Spinal cord (tissue), 10 donors: Measurements from ENCODE around the gene ADAM23. TPM values are rescaled to one million over a fixed set of nuclear protein-coding genes. Genes with fewer than 3 reads are reported as not detected.
A peak's percentile ranks its signal among the peaks of the same experiment; 100 is the strongest.

ENCODE experiments used
- DNase-seq, 6 donors: peaks; one replicate each; pipeline versions ENCODE4 v3.0.0 to v3.0.0-alpha.2; 2013 to 2015; ENCODE audit warnings: low spot score in 6 of 6, low read depth in 4 of 6
- H3K27ac ChIP-seq: one replicate; pipeline ENCODE4 v1.5.1; 2013; ENCODE audit warnings: low read depth, low read length, control low read depth
- H3K27me3 ChIP-seq: one replicate; pipeline ENCODE4 v1.6.1; 2013; ENCODE audit warnings: low read length; ENCODE audit not compliant: control insufficient read depth, insufficient read depth
- H3K36me3 ChIP-seq: one replicate; pipeline ENCODE4 v1.6.1; 2013; ENCODE audit warnings: low read length; ENCODE audit not compliant: control insufficient read depth, insufficient read depth
- H3K4me1 ChIP-seq: one replicate; pipeline ENCODE4 v1.6.1; 2013; ENCODE audit warnings: low read length; ENCODE audit not compliant: control insufficient read depth, insufficient read depth
- H3K4me3 ChIP-seq: one replicate; pipeline ENCODE4 v1.5.1; 2013; ENCODE audit warnings: low read depth, low read length, control low read depth
- H3K9me3 ChIP-seq: one replicate; pipeline ENCODE4 v1.6.1; 2013; ENCODE audit warnings: low read length; ENCODE audit not compliant: control insufficient read depth, insufficient read depth
- WGBS: methylation state at CpG from one replicate; pipeline ENCODE4 v1.1.5; 2013; ENCODE audit warnings: missing lambda C conversion rate; ENCODE audit not compliant: insufficient coverage; 5-methylcytosine and 5-hydroxymethylcytosine counted together
- polyA plus RNA-seq, 2 donors: library from polyadenylated mRNA; unstranded; fragments of 120-200 nt; gene quantifications; one replicate each; pipeline ENCODE4 v1.2.1, GENCODE V29; 2013; ENCODE audit not compliant: insufficient read length in 2 of 2
- total RNA-seq, 2 donors: library from RNA; depleted of rRNA in 1 of 2; stranded (reverse); fragments of 120-200 nt in 1 of 2; fragments of >200 nt in 1 of 2; gene quantifications; one replicate each; pipeline versions ENCODE4 v1.2.3 to v1.2.4, GENCODE V29; 2013 to 2014
- donor health status: healthy.

Gene ADAM23
- total and polyA plus RNA-seq, 4 donors, result 15.7 to 54.3 (median 51.3) TPM

- Histone ChIP-seq H3K9me3 (no peaks in the 10 kb centered on the region), H3K27me3 (no peaks in the 10 kb centered on the region), H3K4me1 (no peaks in the 10 kb centered on the region), H3K36me3 (no peaks in the 10 kb centered on the region), H3K4me3 (no peak overlapping the region), H3K27ac (no peak overlapping the region)
- peak in 1 of 6 donors; percentile 57 for DNase-seq
- WGBS, result 0% methylated on average over 1 of the region's 3 CpGs
These were observed 77.1 kb downstream of the ADAM23 start for GRCh38 chr2:206520450-206520849.

- WGBS, result no CpG with 5 or more reads among the region's 3 CpGs
- Histone ChIP-seq H3K4me3 (no peak overlapping the region), H3K36me3 (no peaks in the 10 kb centered on the region), H3K27ac (no peak overlapping the region), H3K27me3 (no peaks in the 10 kb centered on the region), H3K4me1 (no peaks in the 10 kb centered on the region), H3K9me3 (no peaks in the 10 kb centered on the region)
- peak in 1 of 6 donors; percentile 13 for DNase-seq
These were observed 77.8 kb downstream of the ADAM23 start for GRCh38 chr2:206521115-206521514.

GRCh38 chr2:206521612-206522011, 78.3 kb downstream of the ADAM23 start:
- WGBS, result no CpG with 5 or more reads among the region's 1 CpG
- no peak for DNase-seq
- no peak overlapping the region for H3K4me3 ChIP-seq
- H3K27ac ChIP-seq, result no peak overlapping the region
- no peaks in the 10 kb centered on the region for H3K36me3 ChIP-seq
- no peaks in the 10 kb centered on the region for H3K27me3 ChIP-seq
- H3K4me1 ChIP-seq, result no peaks in the 10 kb centered on the region
- no peaks in the 10 kb centered on the region for H3K9me3 ChIP-seq

GRCh38 chr2:206526416-206526815, 83.1 kb downstream of the ADAM23 start:
- Histone ChIP-seq H3K36me3 (no peaks in the 10 kb centered on the region), H3K4me1 (no peaks in the 10 kb centered on the region), H3K27me3 (no peaks in the 10 kb centered on the region), H3K9me3 (no peaks in the 10 kb centered on the region), H3K4me3 (no peak overlapping the region), H3K27ac (no peak overlapping the region)
- no peak for DNase-seq
- WGBS, result 100% methylated on average over 1 of the region's 1 CpG

GRCh38 chr2:206527153-206527552, 83.8 kb downstream of the ADAM23 start:
- WGBS, result 100% methylated on average over 1 of the region's 2 CpGs
- H3K36me3 ChIP-seq, result no peaks in the 10 kb centered on the region

GRCh38 chr2:206530727-206531126, 87.4 kb downstream of the ADAM23 start:
- no peak overlapping the region for H3K27ac ChIP-seq
- H3K36me3 ChIP-seq, result no peaks in the 10 kb centered on the region
- peak in 2 of 6 donors; percentile 4 to 9 for DNase-seq
- H3K4me3 ChIP-seq, result no peak overlapping the region
- H3K9me3 ChIP-seq, result no peaks in the 10 kb centered on the region
- H3K27me3 ChIP-seq, result no peaks in the 10 kb centered on the region
- no peaks in the 10 kb centered on the region for H3K4me1 ChIP-seq
- WGBS, result no CpG with 5 or more reads among the region's 11 CpGs

More at GRCh38 chr2:206527153-206527552, 83.8 kb downstream of the ADAM23 start:
- Histone ChIP-seq H3K4me1 (no peaks in the 10 kb centered on the region), H3K4me3 (no peak overlapping the region), H3K27me3 (no peaks in the 10 kb centered on the region), H3K27ac (no peak overlapping the region), H3K9me3 (no peaks in the 10 kb centered on the region)
- no peak for DNase-seq

- Histone ChIP-seq H3K4me1 (no peaks in the 10 kb centered on the region), H3K27ac (no peak overlapping the region), H3K9me3 (no peaks in the 10 kb centered on the region), H3K36me3 (no peaks in the 10 kb centered on the region), H3K27me3 (no peaks in the 10 kb centered on the region), H3K4me3 (no peak overlapping the region)
- WGBS, result 52% methylated on average over 2 of the region's 3 CpGs
- DNase-seq, result peak in 2 of 6 donors; percentile 3 to 9
These were observed 88.7 kb downstream of the ADAM23 start for GRCh38 chr2:206531996-206532543.

- Histone ChIP-seq H3K4me3 (no peak overlapping the region), H3K4me1 (no peaks in the 10 kb centered on the region), H3K27ac (no peak overlapping the region), H3K27me3 (no peaks in the 10 kb centered on the region), H3K36me3 (no peaks in the 10 kb centered on the region), H3K9me3 (no peaks in the 10 kb centered on the region)
- DNase-seq, result no peak
- no CpG with 5 or more reads among the region's 1 CpG for WGBS
These were observed 90.6 kb downstream of the ADAM23 start for GRCh38 chr2:206533977-206534376.

GRCh38 chr2:206535260-206535986, 92.1 kb downstream of the ADAM23 start:
- Histone ChIP-seq H3K4me3 (no peak overlapping the region), H3K27me3 (no peaks in the 10 kb centered on the region), H3K4me1 (no peaks in the 10 kb centered on the region), H3K36me3 (no peaks in the 10 kb centered on the region), H3K9me3 (no peaks in the 10 kb centered on the region), H3K27ac (no peak overlapping the region)
- DNase-seq, result no peak
- WGBS, result 92% methylated on average over 2 of the region's 4 CpGs

- Histone ChIP-seq H3K27ac (no peak overlapping the region), H3K4me1 (no peaks in the 10 kb centered on the region), H3K36me3 (no peaks in the 10 kb centered on the region), H3K27me3 (no peaks in the 10 kb centered on the region), H3K9me3 (no peaks in the 10 kb centered on the region), H3K4me3 (no peak overlapping the region)
- DNase-seq, result no peak
- WGBS, result no CpG with 5 or more reads among the region's 4 CpGs
These were observed 97.4 kb downstream of the ADAM23 start for GRCh38 chr2:206540757-206541156.
